GM12878 (cell line): Measurements from ENCODE around the gene LSM3. TPM values are rescaled to one million over a fixed set of nuclear protein-coding genes. Genes with fewer than 3 reads are reported as not detected.

Experiments
- ATAC-seq: fragments of 200-7000 bp; cut with Tn5 transposase; 3 replicates; pipeline ENCODE4 v1.9.1; 2020; ENCODE audit warnings: mild to moderate bottlenecking, moderate library complexity
- BruUV-seq: library from RNA; stranded (reverse); fragments of 400-500 nt; replicated peaks from 2 replicates; lab custom pipeline; 2021; lab: Mats Ljungman, UMichigan
- CTCF ChIA-PET: fragments of 300-600 bp; sonication (Branson Sonifier 250); formaldehyde crosslinking; extraction: SDS; loops from one replicate; lab custom pipeline; 2021; ENCODE audit warnings: inconsistent platforms; lab: Yijun Ruan, JAX
- POLR2A ChIA-PET: fragments of 350-600 bp; formaldehyde crosslinking; extraction: SDS; loops from one replicate; lab custom pipeline; 2021; ENCODE audit warnings: inconsistent platforms; lab: Charles Lee
- RAD21 ChIA-PET: fragments of 300-600 bp; sonication (Branson Sonifier 250); formaldehyde crosslinking; loops from one replicate; lab custom pipeline; 2023; ENCODE audit warnings: antibody characterized with exemption; ENCODE audit not compliant: unreplicated experiment; lab: Charles Lee
- SMC1A ChIA-PET: fragments of 300-600 bp; sonication (Branson Sonifier 250); formaldehyde crosslinking; loops from one replicate; lab custom pipeline; 2023; ENCODE audit not compliant: unreplicated experiment, uncharacterized antibody; lab: Charles Lee
- DNase-seq: peaks from one replicate; pipeline ENCODE4 v3.0.0-alpha.2; 2011; ENCODE audit warnings: low read depth, low spot score
- FAIRE-seq: peaks from 3 replicates; lab custom pipeline; 2011; peaks lifted over from hg19 to GRCh38; lab: Jason Lieb, UNC
- H2AFZ ChIP-seq: 2 replicates; pipeline ENCODE4 v1.6.0; 2011; ENCODE audit warnings: low read depth, low read length, control low read depth; ENCODE audit not compliant: control insufficient read depth
- H3K27ac ChIP-seq: 2 replicates; pipeline ENCODE4 v1.5.1; 2011; ENCODE audit warnings: control low read depth; ENCODE audit not compliant: control insufficient read depth, insufficient read depth
- H3K27me3 ChIP-seq, 2 experiments: replicated peaks in 1 of 2; 2 replicates each; pipeline versions ENCODE4 v1.6.0 to v1.6.1; 2011; ENCODE audit warnings: low read length in 1 of 2; ENCODE audit not compliant: control insufficient read depth in 2 of 2, insufficient read depth in 2 of 2
- H3K36me3 ChIP-seq, 2 experiments: 2 replicates each; pipeline ENCODE4 v1.5.1; 2011; ENCODE audit warnings: low read length in 1 of 2; ENCODE audit not compliant: control insufficient read depth in 2 of 2, insufficient read depth in 2 of 2
- H3K4me1 ChIP-seq: 2 replicates; pipeline ENCODE4 v1.6.1; 2011; ENCODE audit warnings: mild to moderate bottlenecking, low read length, moderate library complexity, mixed read lengths; ENCODE audit not compliant: control insufficient read depth, insufficient read depth
- H3K4me2 ChIP-seq: 2 replicates; pipeline ENCODE4 v1.6.0; 2011; ENCODE audit warnings: control low read depth; ENCODE audit not compliant: control insufficient read depth, insufficient read depth
- H3K4me3 ChIP-seq: fragments of 200-600 bp; sonication (generic); 2 replicates; pipeline ENCODE4 v1.5.1; 2016
- H3K79me2 ChIP-seq: 2 replicates; pipeline ENCODE4 v1.6.0; 2011; ENCODE audit warnings: low read length; ENCODE audit not compliant: control insufficient read depth, insufficient read depth
- H3K9ac ChIP-seq: 2 replicates; pipeline ENCODE4 v1.8.0; 2011; ENCODE audit warnings: low read length, control low read depth, mixed read lengths; ENCODE audit not compliant: control insufficient read depth, insufficient read depth
- H3K9me3 ChIP-seq: replicated peaks from 3 replicates; pipeline ENCODE4 v1.5.1; 2011; ENCODE audit warnings: mild to moderate bottlenecking, low read length; ENCODE audit not compliant: control insufficient read depth, insufficient read depth
- H4K20me1 ChIP-seq: 2 replicates; pipeline ENCODE4 v1.6.0; 2011; ENCODE audit not compliant: control insufficient read depth, insufficient read depth
- BACH1 ChIP-seq: fragments of 450-650 bp; IDR thresholded peaks from 2 replicates; pipeline ENCODE4 v1.6.1; 2017; ENCODE audit warnings: mild to moderate bottlenecking, borderline replicate concordance
- CBX3 ChIP-seq: fragments of 200-600 bp; sonication (generic); IDR thresholded peaks from 2 replicates; pipeline ENCODE4 v1.6.1; 2016; ENCODE audit warnings: low read depth, borderline replicate concordance
- ELK1 ChIP-seq: IDR thresholded peaks from 2 replicates; pipeline ENCODE4 v1.6.1; 2012; ENCODE audit warnings: low read depth, low read length, improper control_type of control experiment
- EZH2 ChIP-seq: IDR thresholded peaks from 2 replicates; pipeline ENCODE4 v1.6.1; 2012; ENCODE audit warnings: low read depth, mild to moderate bottlenecking, control low read depth, inconsistent platforms, low read length, borderline replicate concordance; ENCODE audit not compliant: control insufficient read depth
- FOXM1 ChIP-seq: IDR thresholded peaks from 2 replicates; pipeline ENCODE4 v1.6.1; 2012; ENCODE audit warnings: low read depth, mild to moderate bottlenecking, inconsistent platforms, low read length, moderate library complexity
- KAT2A ChIP-seq: conservative IDR thresholded peaks from 2 replicates; pipeline ENCODE4 v1.6.1; 2011; ENCODE audit warnings: low read depth, low read length; ENCODE audit not compliant: control insufficient read depth
- MYB ChIP-seq: fragments of 150-350 bp; IDR thresholded peaks from 2 replicates; pipeline ENCODE4 v1.6.1; 2014; ENCODE audit warnings: mild to moderate bottlenecking, low read depth, low read length, borderline replicate concordance
- NR2F1 ChIP-seq: fragments of 450-650 bp; conservative IDR thresholded peaks from 2 replicates; pipeline ENCODE4 v1.6.1; 2017; ENCODE audit warnings: mild to moderate bottlenecking
- STAT1 ChIP-seq: fragments of 450-650 bp; conservative IDR thresholded peaks from 2 replicates; pipeline ENCODE4 v1.6.1; 2014; ENCODE audit warnings: antibody characterized with exemption, mild to moderate bottlenecking
- WGBS: methylation state at CpG from one replicate; pipeline ENCODE4 v1.1.6; 2016; ENCODE audit warnings: low lambda C conversion rate; ENCODE audit not compliant: insufficient replicate concordance, insufficient coverage; ENCODE audit errors: missing lambda C conversion rate; 5-methylcytosine and 5-hydroxymethylcytosine counted together
- in situ Hi-C: fragments of 300-500 bp; cut with MboI; formaldehyde crosslinking; loops from 9 replicates; pipeline ENCODE4 v1.14.3; 2018; ENCODE audit warnings: mixed read lengths
- intact Hi-C: fragments of 100-400 bp; cut with micrococcal nuclease; formaldehyde crosslinking; loops from one replicate; pipeline ENCODE4 v1.14.2; 2022; ENCODE audit not compliant: unreplicated experiment
- polyA plus RNA-seq, 11 experiments: library from polyadenylated mRNA; depleted of rRNA in 4 of 11; unstranded in 6 of 11; stranded (reverse) in 5 of 11; fragments of >200 nt; fragmentation: Nextera tagmentation in 4 of 11; fragmentation: Illumina TruSeq in 1 of 11; extraction: Ambion mirVana in 4 of 11; extraction: Trizol in 1 of 11; gene quantifications; 1 replicate in 1 of 11; 2 replicates in 10 of 11; pipeline versions ENCODE4 v1.2.1 to v1.2.3, GENCODE V29; 2011 to 2016; ENCODE audit warnings: inconsistent platforms in 2 of 11, missing spikeins in 2 of 11, low read depth in 1 of 11
- total RNA-seq, 4 experiments: library from RNA; depleted of rRNA in 3 of 4; stranded (reverse); fragments of >200 nt in 3 of 4; fragmentation: Illumina TruSeq in 1 of 4; extraction: Trizol in 1 of 4; gene quantifications; 2 replicates each; pipeline versions ENCODE4 v1.2.1 to v1.2.3, GENCODE V29; 2013 to 2021

The LSM3 gene
- total and polyA plus RNA-seq, 10 of the 15 experiments (the other 5 are each of a cell fraction or from before 2014, with no cell fraction given), result 15.5 to 111 (median 29.1) TPM

- Histone ChIP-seq H3K9ac (no peak overlapping the region), H3K27me3 (no peaks in the 10 kb centered on the region), H3K9me3 (no peaks in the 10 kb centered on the region), H2AFZ (no peak overlapping the region), H3K4me2 (no peak overlapping the region), H4K20me1 (no peaks in the 10 kb centered on the region), H3K79me2 (no peaks in the 10 kb centered on the region), H3K4me3 (no peak overlapping the region), H3K27ac (no peak overlapping the region), H3K4me1 (peaks cover 16% of the 10 kb centered on the region), H3K36me3 (peaks cover 8 to 12% of the 10 kb centered on the region in 2 experiments; a peak in 3 of 4 replicates)
- in situ Hi-C loops (no loop called here), intact Hi-C loops (no loop called here)
- no TSS peak for BruUV-seq
- TF ChIP-seq FOXM1 (no peak), CBX3 (no peak), MYB (no peak), NR2F1 (no peak), STAT1 (no peak), BACH1 (no peak), ELK1 (no peak), KAT2A (no peak), EZH2 (no peak)
- 78% methylated on average over 7 of the region's 7 CpGs for WGBS
- ChIA-PET POLR2A (interaction anchor here (1.5 to 2.9 kb wide), 2 partner anchors 18 to 35 kb away, joined by 6 to 10 read pairs; partner anchors contain the start of genes LSM3 and XPC), CTCF (interaction anchor here (1.5 kb wide), 1 partner anchor 43 kb away, joined by 4 read pairs; no protein-coding TSS in a partner anchor), RAD21 (interaction anchor here (1.3 to 1.7 kb wide), 3 partner anchors 20 to 34 kb away, joined by 5 to 8 read pairs (median 5); partner anchors contain the start of genes CHCHD4 and XPC), SMC1A (interaction anchor here (0.9 to 1.2 kb wide), 4 partner anchors 15 to 32 kb away, joined by 3 to 4 read pairs (median 4); no protein-coding TSS in a partner anchor)
- DNase-seq (no peak), FAIRE-seq (peak; percentile 18), ATAC-seq (no peak)
These were observed 35.1 kb upstream of the LSM3 start for GRCh38 chr3:14143271-14144225.
